Peyer's patch (tissue), 4 donors: ENCODE measurements around the gene MCTP1.

Source experiments
- POLR2A ChIP-seq, 2 donors: fragments of 450-650 bp; IDR thresholded peaks; one replicate each; pipeline ENCODE4 v1.5.1; 2017; ENCODE audit warnings: antibody characterized with exemption in 2 of 2, mild to moderate bottlenecking in 2 of 2, moderate library complexity in 2 of 2
- TF ChIP-seq, protein P1 (sequence below), 6 experiments: fragments of 450-650 bp in 4 of 6; fragments of 200-600 bp in 2 of 6; sonication (generic) in 1 of 6; IDR thresholded peaks; one replicate each; pipeline ENCODE4 v1.5.1; 2017 to 2019; ENCODE audit warnings: antibody characterized with exemption in 6 of 6, mild to moderate bottlenecking in 3 of 6, moderate library complexity in 1 of 6

GRCh38 chr5:94967525-94967924 lies 317.4 kb downstream of the MCTP1 start:
- TF ChIP-seq, protein P1, sequence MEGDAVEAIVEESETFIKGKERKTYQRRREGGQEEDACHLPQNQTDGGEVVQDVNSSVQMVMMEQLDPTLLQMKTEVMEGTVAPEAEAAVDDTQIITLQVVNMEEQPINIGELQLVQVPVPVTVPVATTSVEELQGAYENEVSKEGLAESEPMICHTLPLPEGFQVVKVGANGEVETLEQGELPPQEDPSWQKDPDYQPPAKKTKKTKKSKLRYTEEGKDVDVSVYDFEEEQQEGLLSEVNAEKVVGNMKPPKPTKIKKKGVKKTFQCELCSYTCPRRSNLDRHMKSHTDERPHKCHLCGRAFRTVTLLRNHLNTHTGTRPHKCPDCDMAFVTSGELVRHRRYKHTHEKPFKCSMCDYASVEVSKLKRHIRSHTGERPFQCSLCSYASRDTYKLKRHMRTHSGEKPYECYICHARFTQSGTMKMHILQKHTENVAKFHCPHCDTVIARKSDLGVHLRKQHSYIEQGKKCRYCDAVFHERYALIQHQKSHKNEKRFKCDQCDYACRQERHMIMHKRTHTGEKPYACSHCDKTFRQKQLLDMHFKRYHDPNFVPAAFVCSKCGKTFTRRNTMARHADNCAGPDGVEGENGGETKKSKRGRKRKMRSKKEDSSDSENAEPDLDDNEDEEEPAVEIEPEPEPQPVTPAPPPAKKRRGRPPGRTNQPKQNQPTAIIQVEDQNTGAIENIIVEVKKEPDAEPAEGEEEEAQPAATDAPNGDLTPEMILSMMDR (IDR thresholded peaks at IDR 0.05) = no peak
- no peak for TF ChIP-seq POLR2A (IDR thresholded peaks at IDR 0.05)
